GM23338 (cell line): ENCODE measurements around the gene PTOV1.
A peak's percentile ranks its signal among the peaks of the same experiment; 100 is the strongest.

Experiments used
- CREB1 ChIP-seq: fragments of 250-450 bp; sonication (Bioruptor Pico); IDR thresholded peaks from 2 replicates; pipeline ENCODE4 v1.5.0; 2020; ENCODE audit warnings: low read depth, mild to moderate bottlenecking, moderate library complexity
- EZH2 ChIP-seq: fragments of 200-600 bp; sonication (generic); IDR thresholded peaks from one replicate; pipeline ENCODE4 v1.8.0; 2017; ENCODE audit warnings: antibody characterized with exemption, mild to moderate bottlenecking, low read depth; ENCODE audit not compliant: unreplicated experiment
- JUNB ChIP-seq: IDR thresholded peaks from one replicate; pipeline ENCODE4 v1.6.1; 2016; ENCODE audit warnings: antibody characterized with exemption; ENCODE audit not compliant: unreplicated experiment
- POLR2AphosphoS5 ChIP-seq: IDR thresholded peaks from 2 replicates; pipeline ENCODE4 v1.6.1; 2016; ENCODE audit warnings: antibody characterized with exemption, low read depth
- ZNF114 ChIP-seq: fragments of 250-450 bp; sonication (Bioruptor Pico); IDR thresholded peaks from 2 replicates; pipeline ENCODE4 v1.5.0; 2020; ENCODE audit warnings: mild to moderate bottlenecking, moderate library complexity
- TF ChIP-seq, protein P1 (sequence below), 2 experiments: fragments of 200-600 bp in 1 of 2; sonication (generic) in 1 of 2; conservative IDR thresholded peaks; 2 replicates each; pipeline versions ENCODE4 v1.5.1 to v1.6.1; 2016 to 2017; ENCODE audit warnings: antibody characterized with exemption in 2 of 2, low read depth in 2 of 2, mild to moderate bottlenecking in 2 of 2, moderate library complexity in 1 of 2
- TF ChIP-seq, protein P2 (sequence below): IDR thresholded peaks from one replicate; pipeline ENCODE4 v1.6.1; 2018; ENCODE audit warnings: antibody characterized with exemption; ENCODE audit not compliant: unreplicated experiment
- TF ChIP-seq, protein P3 (sequence below): IDR thresholded peaks from 2 replicates; pipeline ENCODE4 v1.6.1; 2016; ENCODE audit warnings: antibody characterized with exemption

DNA sequence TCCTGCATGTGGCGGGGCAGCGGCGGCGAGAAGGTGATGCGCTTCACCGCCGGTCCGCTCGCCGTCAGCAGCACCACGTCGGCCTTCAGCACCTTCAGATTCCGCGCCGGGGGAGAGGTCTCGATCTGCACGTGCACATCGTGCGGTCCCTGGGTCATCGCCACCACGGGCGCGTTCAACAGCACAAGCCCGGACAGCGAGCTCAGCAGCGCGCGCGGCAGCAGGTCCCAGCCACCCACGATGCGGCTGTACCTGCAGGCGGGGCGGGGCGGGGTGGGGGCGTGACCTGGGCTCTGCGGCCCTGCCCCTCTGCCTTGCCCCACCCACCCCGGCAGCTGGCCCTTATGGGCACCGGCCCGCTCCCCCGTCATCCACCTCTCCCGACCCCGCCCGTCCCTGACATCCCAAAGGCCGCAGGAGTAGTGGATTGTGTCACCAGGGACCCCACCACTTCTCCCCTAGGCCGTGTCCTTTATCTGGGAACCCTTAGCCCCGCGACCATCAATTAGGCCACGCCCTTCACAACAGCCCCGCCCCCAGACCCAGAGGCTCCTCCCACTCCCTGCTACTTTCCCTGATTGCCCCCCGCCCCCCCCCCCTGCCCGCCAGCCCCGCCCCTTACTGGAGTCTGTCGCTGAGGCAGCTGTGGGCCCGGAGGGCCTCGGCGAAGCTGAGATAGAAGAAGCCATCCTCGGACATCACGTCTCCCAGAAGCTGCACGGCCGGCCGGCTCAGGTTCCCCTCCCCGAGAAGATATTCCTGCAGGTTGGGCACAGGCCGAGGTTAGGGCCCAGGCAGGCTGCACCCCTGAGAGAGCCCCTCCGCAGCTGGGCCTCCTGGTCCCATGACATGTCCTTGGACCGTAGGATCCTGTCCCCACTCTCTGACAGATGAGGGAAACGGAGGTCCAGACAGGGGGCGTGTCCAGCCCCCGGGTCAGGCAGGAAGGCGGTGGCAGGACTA lies 39.7 kb downstream of the PTOV1 start:
- TF ChIP-seq EZH2 (no peak), JUNB (no peak), CREB1 (no peak; the same call in 1 of the 2 replicates), POLR2AphosphoS5 (peak; percentile 44; the same call in 1 of the 2 replicates), ZNF114 (no peak)
- TF ChIP-seq, protein P1, sequence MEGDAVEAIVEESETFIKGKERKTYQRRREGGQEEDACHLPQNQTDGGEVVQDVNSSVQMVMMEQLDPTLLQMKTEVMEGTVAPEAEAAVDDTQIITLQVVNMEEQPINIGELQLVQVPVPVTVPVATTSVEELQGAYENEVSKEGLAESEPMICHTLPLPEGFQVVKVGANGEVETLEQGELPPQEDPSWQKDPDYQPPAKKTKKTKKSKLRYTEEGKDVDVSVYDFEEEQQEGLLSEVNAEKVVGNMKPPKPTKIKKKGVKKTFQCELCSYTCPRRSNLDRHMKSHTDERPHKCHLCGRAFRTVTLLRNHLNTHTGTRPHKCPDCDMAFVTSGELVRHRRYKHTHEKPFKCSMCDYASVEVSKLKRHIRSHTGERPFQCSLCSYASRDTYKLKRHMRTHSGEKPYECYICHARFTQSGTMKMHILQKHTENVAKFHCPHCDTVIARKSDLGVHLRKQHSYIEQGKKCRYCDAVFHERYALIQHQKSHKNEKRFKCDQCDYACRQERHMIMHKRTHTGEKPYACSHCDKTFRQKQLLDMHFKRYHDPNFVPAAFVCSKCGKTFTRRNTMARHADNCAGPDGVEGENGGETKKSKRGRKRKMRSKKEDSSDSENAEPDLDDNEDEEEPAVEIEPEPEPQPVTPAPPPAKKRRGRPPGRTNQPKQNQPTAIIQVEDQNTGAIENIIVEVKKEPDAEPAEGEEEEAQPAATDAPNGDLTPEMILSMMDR (conservative IDR thresholded peaks at IDR 0.05; ENCODE audit: low read depth in 2 of 2), result peak in 1 of 2 experiments; percentile 32; a peak in 1 of 4 replicates
- TF ChIP-seq, protein P2, sequence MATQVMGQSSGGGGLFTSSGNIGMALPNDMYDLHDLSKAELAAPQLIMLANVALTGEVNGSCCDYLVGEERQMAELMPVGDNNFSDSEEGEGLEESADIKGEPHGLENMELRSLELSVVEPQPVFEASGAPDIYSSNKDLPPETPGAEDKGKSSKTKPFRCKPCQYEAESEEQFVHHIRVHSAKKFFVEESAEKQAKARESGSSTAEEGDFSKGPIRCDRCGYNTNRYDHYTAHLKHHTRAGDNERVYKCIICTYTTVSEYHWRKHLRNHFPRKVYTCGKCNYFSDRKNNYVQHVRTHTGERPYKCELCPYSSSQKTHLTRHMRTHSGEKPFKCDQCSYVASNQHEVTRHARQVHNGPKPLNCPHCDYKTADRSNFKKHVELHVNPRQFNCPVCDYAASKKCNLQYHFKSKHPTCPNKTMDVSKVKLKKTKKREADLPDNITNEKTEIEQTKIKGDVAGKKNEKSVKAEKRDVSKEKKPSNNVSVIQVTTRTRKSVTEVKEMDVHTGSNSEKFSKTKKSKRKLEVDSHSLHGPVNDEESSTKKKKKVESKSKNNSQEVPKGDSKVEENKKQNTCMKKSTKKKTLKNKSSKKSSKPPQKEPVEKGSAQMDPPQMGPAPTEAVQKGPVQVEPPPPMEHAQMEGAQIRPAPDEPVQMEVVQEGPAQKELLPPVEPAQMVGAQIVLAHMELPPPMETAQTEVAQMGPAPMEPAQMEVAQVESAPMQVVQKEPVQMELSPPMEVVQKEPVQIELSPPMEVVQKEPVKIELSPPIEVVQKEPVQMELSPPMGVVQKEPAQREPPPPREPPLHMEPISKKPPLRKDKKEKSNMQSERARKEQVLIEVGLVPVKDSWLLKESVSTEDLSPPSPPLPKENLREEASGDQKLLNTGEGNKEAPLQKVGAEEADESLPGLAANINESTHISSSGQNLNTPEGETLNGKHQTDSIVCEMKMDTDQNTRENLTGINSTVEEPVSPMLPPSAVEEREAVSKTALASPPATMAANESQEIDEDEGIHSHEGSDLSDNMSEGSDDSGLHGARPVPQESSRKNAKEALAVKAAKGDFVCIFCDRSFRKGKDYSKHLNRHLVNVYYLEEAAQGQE, result no peak
- TF ChIP-seq, protein P3, sequence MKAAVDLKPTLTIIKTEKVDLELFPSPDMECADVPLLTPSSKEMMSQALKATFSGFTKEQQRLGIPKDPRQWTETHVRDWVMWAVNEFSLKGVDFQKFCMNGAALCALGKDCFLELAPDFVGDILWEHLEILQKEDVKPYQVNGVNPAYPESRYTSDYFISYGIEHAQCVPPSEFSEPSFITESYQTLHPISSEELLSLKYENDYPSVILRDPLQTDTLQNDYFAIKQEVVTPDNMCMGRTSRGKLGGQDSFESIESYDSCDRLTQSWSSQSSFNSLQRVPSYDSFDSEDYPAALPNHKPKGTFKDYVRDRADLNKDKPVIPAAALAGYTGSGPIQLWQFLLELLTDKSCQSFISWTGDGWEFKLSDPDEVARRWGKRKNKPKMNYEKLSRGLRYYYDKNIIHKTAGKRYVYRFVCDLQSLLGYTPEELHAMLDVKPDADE, result no peak
